Adrenal gland (tissue), 12 donors: Measurements from ENCODE around the gene TPK1. TPM values are rescaled to one million over a fixed set of nuclear protein-coding genes. Genes with fewer than 3 reads are reported as not detected.

Experiments used
- DNase-seq, 7 donors: peaks; one replicate each; pipeline ENCODE4 v3.0.0-alpha.2; 2019 to 2020
- H3K27ac ChIP-seq, 5 donors: fragments of 200-600 bp; sonication (generic) in 4 of 5; 1 replicate in 3 of 5; 2 replicates in 2 of 5; pipeline versions ENCODE4 v1.5.1 to v1.8.0; 2016 to 2020; ENCODE audit warnings: mild to moderate bottlenecking in 1 of 5
- H3K27me3 ChIP-seq: fragments of 200-600 bp; 2 replicates; pipeline ENCODE4 v1.8.0; 2021
- H3K36me3 ChIP-seq, 2 donors: fragments of 200-600 bp; replicated peaks in 1 of 2; 1 replicate in 1 of 2; 2 replicates in 1 of 2; pipeline versions ENCODE4 v1.5.1 to v1.8.0; 2018 to 2022
- H3K4me1 ChIP-seq, 2 donors: fragments of 200-600 bp; replicated peaks in 1 of 2; 1 replicate in 1 of 2; 2 replicates in 1 of 2; pipeline versions ENCODE4 v1.5.1 to v1.8.0; 2018 to 2021
- H3K4me3 ChIP-seq, 4 donors: fragments of 200-600 bp; sonication (generic) in 3 of 4; one replicate each; pipeline ENCODE4 v1.5.1; 2016 to 2018
- H3K9me3 ChIP-seq, 3 donors: fragments of 200-600 bp; sonication (generic) in 1 of 3; replicated peaks in 1 of 3; 1 replicate in 2 of 3; 2 replicates in 1 of 3; pipeline versions ENCODE4 v1.5.1 to v1.8.0; 2016 to 2021
- POLR2A ChIP-seq, 2 donors: fragments of 450-650 bp; IDR thresholded peaks; one replicate each; pipeline ENCODE4 v1.6.1; 2017; ENCODE audit warnings: antibody characterized with exemption in 2 of 2, mild to moderate bottlenecking in 2 of 2, moderate library complexity in 1 of 2
- WGBS, 4 donors: extraction: QIAGEN DNeasy Blood & Tissue Kit in 2 of 4; methylation state at CpG; one replicate each; pipeline versions ENCODE4 v1.1.5 to v1.1.7; 2013 to 2017; 5-methylcytosine and 5-hydroxymethylcytosine counted together
- intact Hi-C, 2 donors: fragments of 100-400 bp; cut with DNase I; formaldehyde crosslinking; loops; one replicate each; pipeline versions ENCODE4 v1.14.1 to v1.15.0; 2022 to 2023
- polyA plus RNA-seq, 3 donors: library from polyadenylated mRNA; stranded (reverse); fragments of 200-250 nt in 2 of 3; fragments of 350-450 nt in 1 of 3; fragmentation: Illumina TruSeq in 1 of 3; extraction: RNeasy Lipid Tissue Mini Kit (QIAGEN cat#74804) in 1 of 3; gene quantifications; one replicate each; pipeline ENCODE4 v1.2.3, GENCODE V29; 2013 to 2014
- total RNA-seq, 9 donors: library from RNA; depleted of rRNA in 4 of 9; stranded (reverse); fragments of >200 nt in 4 of 9; fragments of 120-200 nt in 1 of 9; fragmentation: NEBNext Ultra II Directional in 1 of 9; extraction: Animal tissue kit (Norgen Biotek cat#: 25700) in 1 of 9; gene quantifications; one replicate each; pipeline versions ENCODE4 v1.1.0 to v1.2.4, GENCODE V29; 2013 to 2023
- TF ChIP-seq, protein P1 (sequence below), 6 experiments: fragments of 450-650 bp in 4 of 6; fragments of 200-600 bp in 2 of 6; sonication (generic) in 1 of 6; IDR thresholded peaks; 1 replicate in 5 of 6; 2 replicates in 1 of 6; pipeline versions ENCODE4 v1.5.1 to v1.8.0; 2016 to 2021; ENCODE audit warnings: antibody characterized with exemption in 6 of 6, mild to moderate bottlenecking in 2 of 6, moderate library complexity in 1 of 6
- donor health status: healthy with polysubstance abuse.
- donor health status: Bipolar disorder and iron deficiency.
- donor health status: DM: yes; HTN: yes; CAD: no.
- donor health status: DM: no; HTN: no; CAD: no.
- donor health status: DM: no; HTN: no; CAD: no.
- donor health status: DM: yes; HTN: yes; CAD: no.

The TPK1 gene
- total and polyA plus RNA-seq, 12 donors, result 3.7 to 10.6 (median 9.6) TPM

DNA sequence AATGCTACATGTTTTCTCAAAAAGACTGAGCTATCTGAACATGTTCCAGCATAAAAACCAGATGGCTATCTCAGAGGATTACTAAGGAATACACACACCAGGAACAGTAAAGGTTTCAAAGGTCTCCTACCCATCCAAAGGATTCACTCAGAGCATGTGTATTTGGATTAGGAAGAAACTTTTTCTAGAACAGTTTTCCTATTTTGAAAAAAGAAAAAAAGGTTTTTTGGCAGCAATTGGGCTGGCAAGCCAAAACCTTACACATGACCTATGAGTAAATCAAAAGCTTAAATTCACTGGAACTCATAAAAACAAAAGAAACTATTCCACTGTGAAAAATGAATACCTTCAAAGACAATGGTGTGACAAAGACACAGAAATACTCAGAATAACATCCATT, 9.6 kb downstream of the TPK1 start:
- Histone ChIP-seq H3K4me1 (peaks cover 0 to 22% of the 10 kb centered on the region in 2 donors), H3K9me3 (no peaks in the 10 kb centered on the region), H3K4me3 (no peak overlapping the region), H3K27me3 (no peaks in the 10 kb centered on the region), H3K27ac (no peak overlapping the region), H3K36me3 (no peaks in the 10 kb centered on the region)
- TF ChIP-seq, protein P1, sequence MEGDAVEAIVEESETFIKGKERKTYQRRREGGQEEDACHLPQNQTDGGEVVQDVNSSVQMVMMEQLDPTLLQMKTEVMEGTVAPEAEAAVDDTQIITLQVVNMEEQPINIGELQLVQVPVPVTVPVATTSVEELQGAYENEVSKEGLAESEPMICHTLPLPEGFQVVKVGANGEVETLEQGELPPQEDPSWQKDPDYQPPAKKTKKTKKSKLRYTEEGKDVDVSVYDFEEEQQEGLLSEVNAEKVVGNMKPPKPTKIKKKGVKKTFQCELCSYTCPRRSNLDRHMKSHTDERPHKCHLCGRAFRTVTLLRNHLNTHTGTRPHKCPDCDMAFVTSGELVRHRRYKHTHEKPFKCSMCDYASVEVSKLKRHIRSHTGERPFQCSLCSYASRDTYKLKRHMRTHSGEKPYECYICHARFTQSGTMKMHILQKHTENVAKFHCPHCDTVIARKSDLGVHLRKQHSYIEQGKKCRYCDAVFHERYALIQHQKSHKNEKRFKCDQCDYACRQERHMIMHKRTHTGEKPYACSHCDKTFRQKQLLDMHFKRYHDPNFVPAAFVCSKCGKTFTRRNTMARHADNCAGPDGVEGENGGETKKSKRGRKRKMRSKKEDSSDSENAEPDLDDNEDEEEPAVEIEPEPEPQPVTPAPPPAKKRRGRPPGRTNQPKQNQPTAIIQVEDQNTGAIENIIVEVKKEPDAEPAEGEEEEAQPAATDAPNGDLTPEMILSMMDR (IDR thresholded peaks at IDR 0.05), result no peak
- no peak for TF ChIP-seq POLR2A (IDR thresholded peaks at IDR 0.05)
- no peak for DNase-seq
- intact Hi-C loops, result no loop called here

DNA sequence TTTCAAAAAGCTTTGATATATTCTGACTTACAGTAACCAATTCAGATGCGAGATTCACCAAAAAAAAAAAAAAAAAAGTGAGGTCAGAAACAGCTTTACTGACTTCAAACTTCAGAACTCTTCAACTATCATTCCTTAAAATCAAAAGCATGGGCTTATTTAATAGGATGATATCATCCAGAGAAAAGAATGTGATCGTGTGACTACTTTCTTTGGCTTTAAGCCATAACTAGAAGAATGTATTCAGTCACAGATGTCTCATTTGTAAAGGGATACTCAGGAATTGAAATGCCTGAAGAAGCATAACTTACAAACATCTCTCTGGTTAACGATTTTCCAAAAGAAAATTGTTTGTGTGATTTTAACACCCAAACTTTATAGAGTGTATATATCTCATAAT, 11.5 kb downstream of the TPK1 start:
- intact Hi-C loops, result no loop called here
- Histone ChIP-seq H3K27ac (no peak overlapping the region), H3K36me3 (no peaks in the 10 kb centered on the region), H3K4me1 (peaks cover 0 to 22% of the 10 kb centered on the region in 2 donors), H3K4me3 (no peak overlapping the region), H3K27me3 (no peaks in the 10 kb centered on the region), H3K9me3 (no peaks in the 10 kb centered on the region)
- WGBS, 4 donors, result 45 to 54% (median 49%) methylated on average over 3 of the region's 3 CpGs
- no peak for DNase-seq
- TF ChIP-seq POLR2A (IDR thresholded peaks at IDR 0.05), result no peak
- TF ChIP-seq, protein P1 (IDR thresholded peaks at IDR 0.05), result no peak

DNA sequence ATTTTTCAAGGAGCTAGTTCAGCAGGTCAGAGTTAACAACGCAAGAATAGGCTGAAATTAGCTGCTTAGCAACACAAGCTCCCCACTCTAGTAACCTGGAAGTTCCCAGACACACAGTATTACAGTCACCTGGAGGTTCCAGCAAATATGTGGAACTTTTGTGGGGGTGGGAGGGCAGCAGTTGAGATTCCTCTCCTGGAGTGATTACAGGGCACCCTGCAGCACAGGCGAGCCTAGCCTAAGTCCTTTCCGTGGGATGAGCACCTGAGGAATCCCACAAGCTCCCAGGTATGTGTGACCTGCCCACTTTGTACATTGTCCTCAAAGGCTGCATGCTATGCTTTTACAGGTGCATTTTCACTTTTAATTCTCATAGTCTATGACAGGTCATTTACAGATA, 13.6 kb downstream of the TPK1 start:
- no peak overlapping the region for H3K4me3 ChIP-seq
- TF ChIP-seq, protein P1 (IDR thresholded peaks at IDR 0.05), result no peak
- DNase-seq, result no peak
- H3K4me1 ChIP-seq, result peaks cover 0 to 14% of the 10 kb centered on the region in 2 donors
- 90 to 99% (median 93%) methylated on average over 3 of the region's 3 CpGs for WGBS, 4 donors
- intact Hi-C loops, result no loop called here
- no peaks in the 10 kb centered on the region for H3K36me3 ChIP-seq
- no peak overlapping the region for H3K27ac ChIP-seq
- H3K9me3 ChIP-seq, result no peaks in the 10 kb centered on the region
- H3K27me3 ChIP-seq, result no peaks in the 10 kb centered on the region

DNA sequence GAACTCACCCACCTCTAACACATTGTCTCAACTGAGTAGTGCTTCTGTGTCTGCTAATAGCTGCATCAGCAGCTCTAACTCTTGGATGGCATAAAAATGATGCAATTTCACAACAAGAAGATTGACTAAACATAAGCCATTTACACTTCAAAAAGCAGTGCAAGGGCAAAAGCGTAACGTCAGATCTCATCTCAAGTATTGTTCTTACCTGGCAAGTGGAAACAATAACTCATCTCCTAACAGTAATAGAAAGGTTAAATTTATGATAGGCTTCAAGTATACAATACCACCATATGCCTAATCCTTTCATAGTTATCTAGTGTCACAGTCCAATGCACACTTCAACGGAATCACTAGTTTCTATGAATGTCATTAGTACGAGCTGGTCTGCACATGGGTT, 14.8 kb downstream of the TPK1 start:
- no peaks in the 10 kb centered on the region for H3K27me3 ChIP-seq

More for the DNA sequence above, 14.8 kb downstream of the TPK1 start:
- intact Hi-C loops, result no loop called here
- H3K9me3 ChIP-seq, result no peaks in the 10 kb centered on the region
- TF ChIP-seq, protein P1 (IDR thresholded peaks at IDR 0.05), result no peak
- TF ChIP-seq POLR2A (IDR thresholded peaks at IDR 0.05), result no peak
- peaks cover 0 to 2% of the 10 kb centered on the region in 2 donors for H3K4me1 ChIP-seq
- H3K27ac ChIP-seq, result no peak overlapping the region
- H3K4me3 ChIP-seq, result no peak overlapping the region
- no peaks in the 10 kb centered on the region for H3K36me3 ChIP-seq
- no peak for DNase-seq
- 87 to 92% (median 89%) methylated on average over 4 of the region's 4 CpGs for WGBS, 4 donors
